HCT116 (cell line): Measurements from ENCODE around the gene MYL5. TPM values are rescaled to one million over a fixed set of nuclear protein-coding genes. Genes with fewer than 3 reads are reported as not detected.

Experiments
- ATAC-seq: fragments of 200-7000 bp; cut with Tn5 transposase; 2 replicates; pipeline ENCODE4 v1.9.1; 2020; ENCODE audit warnings: mild to moderate bottlenecking, moderate library complexity
- BruUV-seq: library from RNA; stranded (reverse); fragments of 400-500 nt; replicated peaks from 2 replicates; lab custom pipeline; 2021; lab: Mats Ljungman, UMichigan
- CTCF ChIA-PET: fragments of 300-600 bp; sonication (Branson Sonifier 250); formaldehyde crosslinking; loops from one replicate; lab custom pipeline; 2021; ENCODE audit warnings: antibody characterized with exemption; lab: Charles Lee
- POLR2A ChIA-PET: fragments of 300-600, 350-600 bp; sonication (Branson Sonifier 250); formaldehyde crosslinking; loops from one replicate; lab custom pipeline; 2021; ENCODE audit warnings: antibody characterized with exemption; lab: Charles Lee
- RAD21 ChIA-PET, 2 experiments: fragments of 300-600 bp; sonication (Branson Sonifier 250); formaldehyde crosslinking; loops; one replicate each; lab custom pipeline; 2023; ENCODE audit warnings: low total read pairs in 2 of 2; ENCODE audit not compliant: uncharacterized antibody in 2 of 2, unreplicated experiment in 2 of 2, low non-redundant PET in 1 of 2; lab: Charles Lee
- DNase-seq: peaks from one replicate; pipeline ENCODE4 v3.0.0-alpha.2; 2010; ENCODE audit warnings: low read depth, low spot score
- H2AFZ ChIP-seq: fragments of 200-600 bp; shearing (Covaris generic), sonication (generic); 2 replicates; pipeline ENCODE4 v1.6.1; 2017; ENCODE audit warnings: low read depth, mixed run types, mixed read lengths, antibody characterized with exemption, low read length; ENCODE audit not compliant: poor library complexity, severe bottlenecking
- H3K27ac ChIP-seq: 2 replicates; pipeline ENCODE4 v1.5.1; 2012; ENCODE audit warnings: low read depth, low read length
- H3K27me3 ChIP-seq: fragments of 200-600 bp; sonication (generic); 2 replicates; pipeline ENCODE4 v1.6.1; 2016; ENCODE audit warnings: mixed run types, low read length, mixed read lengths; ENCODE audit not compliant: insufficient read depth
- H3K36me3 ChIP-seq, 2 experiments: fragments of 200-500 bp in 1 of 2; fragments of 200-600 bp in 1 of 2; sonication (Bioruptor generic) in 1 of 2; sonication (generic) in 1 of 2; 2 replicates each; pipeline versions ENCODE4 v1.5.1 to v1.6.1; 2014 to 2016; ENCODE audit warnings: low read length in 2 of 2, inconsistent platforms in 1 of 2, mixed read lengths in 1 of 2, mixed run types in 1 of 2; ENCODE audit not compliant: insufficient read depth in 2 of 2, control insufficient read depth in 1 of 2
- H3K4me1 ChIP-seq, 2 experiments: fragments of 200-600 bp in 1 of 2; sonication (generic) in 1 of 2; 2 replicates each; pipeline versions ENCODE4 v1.5.1 to v1.6.1; 2012 to 2017; ENCODE audit warnings: low read length in 2 of 2, inconsistent platforms in 1 of 2, mild to moderate bottlenecking in 1 of 2, mixed read lengths in 1 of 2, mixed run types in 1 of 2, moderate library complexity in 1 of 2; ENCODE audit not compliant: insufficient read depth in 2 of 2, control insufficient read depth in 1 of 2
- H3K4me2 ChIP-seq: fragments of 200-600 bp; sonication (generic); 2 replicates; pipeline ENCODE4 v1.6.1; 2017; ENCODE audit warnings: mixed run types, low read length, mixed read lengths
- H3K4me3 ChIP-seq, 2 experiments: fragments of 200-600 bp in 1 of 2; sonication (generic) in 1 of 2; replicated peaks in 1 of 2; 2 replicates each; pipeline ENCODE4 v1.5.1; 2011 to 2016; ENCODE audit warnings: low read length in 2 of 2, control low read depth in 1 of 2, low read depth in 1 of 2, mild to moderate bottlenecking in 1 of 2, mixed read lengths in 1 of 2, mixed run types in 1 of 2
- H3K79me2 ChIP-seq: fragments of 200-600 bp; sonication (generic); 2 replicates; pipeline ENCODE4 v1.6.1; 2017; ENCODE audit warnings: mild to moderate bottlenecking, mixed run types, low read length, moderate library complexity, mixed read lengths; ENCODE audit not compliant: insufficient read depth
- H3K9ac ChIP-seq: fragments of 200-600 bp; sonication (generic); 2 replicates; pipeline ENCODE4 v1.6.1; 2016; ENCODE audit warnings: low read length, mixed read lengths
- H3K9me2 ChIP-seq: fragments of 200-600 bp; sonication (generic), shearing (Covaris generic); 2 replicates; pipeline ENCODE4 v1.6.1; 2017; ENCODE audit warnings: mixed run types, mild to moderate bottlenecking, moderate library complexity; ENCODE audit not compliant: insufficient read depth
- H3K9me3 ChIP-seq, 2 experiments: fragments of 200-500 bp in 1 of 2; fragments of 200-600 bp in 1 of 2; sonication (Bioruptor generic) in 1 of 2; sonication (generic) in 1 of 2; 2 replicates each; pipeline ENCODE4 v1.6.1; 2014 to 2017; ENCODE audit warnings: low read length in 2 of 2, mixed read lengths in 2 of 2, inconsistent platforms in 1 of 2, low read depth in 1 of 2, mild to moderate bottlenecking in 1 of 2, mixed run types in 1 of 2, moderate library complexity in 1 of 2; ENCODE audit not compliant: control insufficient read depth in 1 of 2, insufficient read depth in 1 of 2
- H4K20me1 ChIP-seq: fragments of 200-600 bp; sonication (generic), shearing (Covaris generic); 2 replicates; pipeline ENCODE4 v1.6.1; 2017; ENCODE audit warnings: mixed run types, mild to moderate bottlenecking, moderate library complexity; ENCODE audit not compliant: insufficient read depth
- ATF3 ChIP-seq: IDR thresholded peaks from 2 replicates; pipeline ENCODE4 v1.6.1; 2012
- CBX3 ChIP-seq: IDR thresholded peaks from 2 replicates; pipeline ENCODE4 v1.6.1; 2012; ENCODE audit warnings: low read depth
- CEBPB ChIP-seq: IDR thresholded peaks from 2 replicates; pipeline ENCODE4 v1.6.1; 2012; ENCODE audit warnings: low read depth
- EGR1 ChIP-seq: IDR thresholded peaks from 2 replicates; pipeline ENCODE4 v1.6.1; 2012; ENCODE audit warnings: low read depth
- EZH2 ChIP-seq: fragments of 200-600 bp; sonication (generic); IDR thresholded peaks from 2 replicates; pipeline ENCODE4 v1.6.1; 2017; ENCODE audit warnings: antibody characterized with exemption, mixed run types
- JUND ChIP-seq: IDR thresholded peaks from 2 replicates; pipeline ENCODE4 v1.6.1; 2012
- SIN3A ChIP-seq: IDR thresholded peaks from 2 replicates; pipeline ENCODE4 v1.6.1; 2012; ENCODE audit warnings: low read depth
- SP1 ChIP-seq: IDR thresholded peaks from 2 replicates; pipeline ENCODE4 v1.6.1; 2012; ENCODE audit warnings: low read depth
- SRF ChIP-seq: IDR thresholded peaks from 2 replicates; pipeline ENCODE4 v1.6.1; 2012; ENCODE audit warnings: low read depth
- ZBTB33 ChIP-seq: IDR thresholded peaks from 2 replicates; pipeline ENCODE4 v1.6.1; 2011; ENCODE audit warnings: mild to moderate bottlenecking, low read length, moderate library complexity; ENCODE audit not compliant: insufficient replicate concordance; ENCODE audit errors: extremely low read depth
- intact Hi-C: fragments of 100-400 bp; cut with micrococcal nuclease; formaldehyde crosslinking; loops from 2 replicates; pipeline ENCODE4 v1.10.0; 2022
- total RNA-seq: library from RNA; stranded (reverse); gene quantifications from one replicate; pipeline ENCODE4 v1.2.1, GENCODE V29; 2021; ENCODE audit not compliant: unreplicated experiment

MYL5 gene
- total RNA-seq, 1 experiment from 2014 or later, result 14.0 TPM

GRCh38 chr4:635851-636627 is 38.3 kb upstream of the MYL5 start:
- no peak overlapping the region for H3K27ac ChIP-seq
- intact Hi-C loops, result no loop called here
- no peaks in the 10 kb centered on the region for H3K9me2 ChIP-seq
- POLR2A ChIA-PET, result no interaction called here
- H3K79me2 ChIP-seq, result no peaks in the 10 kb centered on the region
- H3K4me2 ChIP-seq, result no peak overlapping the region
- BruUV-seq, result no TSS peak
- TF ChIP-seq SIN3A, result no peak
- TF ChIP-seq EGR1, result no peak
- no peak for TF ChIP-seq JUND
- no peak for TF ChIP-seq ATF3
- TF ChIP-seq SRF, result no peak
- TF ChIP-seq CEBPB, result no peak
- TF ChIP-seq EZH2, result no peak
- no peak for TF ChIP-seq ZBTB33
- TF ChIP-seq SP1, result no peak
- no peak for TF ChIP-seq CBX3
- H3K9ac ChIP-seq, result no peak overlapping the region
- no peaks in the 10 kb centered on the region for H4K20me1 ChIP-seq
- H3K4me1 ChIP-seq, result no peaks in the 10 kb centered on the region
- no peaks in the 10 kb centered on the region for H3K36me3 ChIP-seq
- H3K27me3 ChIP-seq, result no peaks in the 10 kb centered on the region
- DNase-seq (no peak), ATAC-seq (no peak)
- H3K9me3 ChIP-seq, result no peaks in the 10 kb centered on the region; a peak in 1 of 4 replicates
- CTCF ChIA-PET, result no interaction called here
- H3K4me3 ChIP-seq, result no peak overlapping the region
- no peak overlapping the region for H2AFZ ChIP-seq
- RAD21 ChIA-PET, result no interaction called here
